HUES64 (cell line): ENCODE data around the gene CALD1.

Source experiments
- H3K27ac ChIP-seq: 2 replicates; pipeline ENCODE4 v1.7.0; 2013; ENCODE audit warnings: low read depth, low read length, inconsistent platforms
- H3K27me3 ChIP-seq: 2 replicates; pipeline ENCODE4 v1.6.1; 2013; ENCODE audit warnings: mild to moderate bottlenecking, low read length; ENCODE audit not compliant: insufficient read depth
- H3K36me3 ChIP-seq: 2 replicates; pipeline ENCODE4 v1.6.1; 2013; ENCODE audit warnings: mild to moderate bottlenecking, low read length; ENCODE audit not compliant: insufficient read depth
- H3K4me1 ChIP-seq: 2 replicates; pipeline ENCODE4 v1.6.1; 2013; ENCODE audit warnings: mild to moderate bottlenecking, low read length, moderate library complexity; ENCODE audit not compliant: insufficient read depth
- H3K4me3 ChIP-seq: 2 replicates; pipeline ENCODE4 v1.5.1; 2013; ENCODE audit warnings: mild to moderate bottlenecking, low read length, moderate library complexity
- H3K9ac ChIP-seq: 2 replicates; pipeline ENCODE4 v1.6.1; 2013; ENCODE audit warnings: mild to moderate bottlenecking, low read depth, low read length
- H3K9me3 ChIP-seq: 2 replicates; pipeline ENCODE4 v1.6.1; 2013; ENCODE audit warnings: low read depth, low read length; ENCODE audit not compliant: insufficient read depth
- WGBS: fragments of 150-250, 120-280 bp; methylation state at CpG from one replicate; pipeline ENCODE4 v1.1.7; 2013; ENCODE audit warnings: missing lambda C conversion rate; 5-methylcytosine and 5-hydroxymethylcytosine counted together

The CALD1 gene

DNA sequence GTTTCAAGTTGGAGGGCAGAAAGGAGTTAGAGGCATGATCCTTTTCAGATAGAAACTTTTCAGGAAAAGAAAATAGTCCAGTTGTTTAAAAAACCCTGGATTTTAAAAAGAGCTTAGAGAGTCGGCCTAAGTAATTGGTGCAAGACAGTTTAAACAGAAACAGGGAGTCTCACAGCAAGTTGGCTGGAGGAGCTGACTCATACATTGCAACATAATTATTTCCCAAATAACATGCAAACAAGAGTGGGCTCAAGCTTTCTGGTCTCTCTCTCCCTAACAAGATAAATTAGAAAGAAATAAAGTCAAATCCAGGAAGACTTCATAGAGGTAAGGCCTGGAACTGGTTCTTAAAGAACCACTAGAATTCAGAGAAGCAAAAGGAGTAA lies 106.5 kb downstream of the CALD1 start:
- Histone ChIP-seq H3K9ac (no peak overlapping the region), H3K27ac (no peak overlapping the region)

DNA sequence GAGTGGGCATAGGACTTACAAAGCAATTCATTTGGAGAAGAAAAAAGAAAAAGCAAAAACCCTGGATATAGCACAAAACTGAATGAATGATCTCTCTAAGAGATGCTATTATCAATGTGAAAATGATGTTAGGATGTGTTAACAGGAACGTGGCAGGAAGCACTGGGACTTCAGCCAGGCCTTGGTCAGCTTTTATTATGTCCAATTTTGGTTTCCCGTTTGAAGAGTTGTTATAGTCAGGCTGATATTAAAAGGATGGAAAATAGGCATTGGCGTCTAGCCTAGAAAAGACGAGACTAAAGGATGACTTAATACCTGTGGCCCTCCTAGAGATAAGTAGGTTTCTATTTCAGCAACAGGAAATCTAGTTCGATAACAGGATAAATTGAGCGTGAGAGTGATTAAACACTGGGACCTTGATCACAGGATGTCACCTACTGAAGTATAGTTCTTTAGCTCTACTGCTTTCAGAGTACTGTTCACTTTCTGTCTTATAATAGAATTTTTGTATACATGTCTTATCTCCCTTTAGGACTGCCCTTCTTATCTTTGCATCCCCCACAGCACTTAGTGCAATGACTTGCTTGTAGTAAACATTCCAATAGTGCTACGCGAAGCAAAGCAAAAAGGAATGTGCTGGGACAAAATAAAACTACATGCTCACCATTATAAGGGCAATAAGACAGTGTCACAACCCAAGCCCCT lies 107.1 kb downstream of the CALD1 start:
- Histone ChIP-seq H3K4me3 (no peak overlapping the region), H3K9me3 (no peaks in the 10 kb centered on the region), H3K9ac (no peak overlapping the region), H3K36me3 (peaks cover 2% of the 10 kb centered on the region; the same call in 1 of the 2 replicates), H3K27me3 (no peaks in the 10 kb centered on the region), H3K27ac (no peak overlapping the region), H3K4me1 (peaks cover 14% of the 10 kb centered on the region)
- WGBS = 90% methylated on average over 8 of the region's 8 CpGs

More for the DNA sequence above, 106.5 kb downstream of the CALD1 start:
- Histone ChIP-seq H3K4me1 (peaks cover 13% of the 10 kb centered on the region), H3K4me3 (no peak overlapping the region), H3K36me3 (peaks cover 2% of the 10 kb centered on the region; the same call in 1 of the 2 replicates), H3K27me3 (no peaks in the 10 kb centered on the region), H3K9me3 (no peaks in the 10 kb centered on the region)
- WGBS = 93% methylated on average over 1 of the region's 1 CpG

DNA sequence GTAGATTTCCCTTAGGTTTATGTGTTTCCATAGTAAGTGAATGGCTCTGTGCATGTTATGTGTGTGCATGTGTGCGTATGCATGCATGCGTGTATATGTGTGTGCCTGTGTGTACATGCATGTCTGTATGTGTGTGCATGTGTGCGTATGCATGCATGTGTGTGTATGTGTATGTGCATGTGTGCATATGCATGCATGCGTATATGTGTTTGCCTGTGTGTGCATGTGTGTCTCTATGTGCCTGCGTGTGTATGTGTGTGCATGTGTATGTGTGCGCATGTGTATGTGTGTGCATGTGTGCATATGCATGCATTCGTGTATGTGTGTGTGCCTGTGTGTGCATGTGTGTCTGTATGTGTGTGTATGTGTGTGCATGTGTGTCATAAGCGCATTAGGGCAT lies 108.1 kb downstream of the CALD1 start:
- H3K27ac ChIP-seq = no peak overlapping the region
- WGBS = 95% methylated on average over 7 of the region's 8 CpGs
- H3K36me3 ChIP-seq = peaks cover 2% of the 10 kb centered on the region; the same call in 1 of the 2 replicates
- no peak overlapping the region for H3K4me3 ChIP-seq
- no peaks in the 10 kb centered on the region for H3K9me3 ChIP-seq
- H3K27me3 ChIP-seq = no peaks in the 10 kb centered on the region
- H3K4me1 ChIP-seq = peaks cover 22% of the 10 kb centered on the region
- no peak overlapping the region for H3K9ac ChIP-seq

- WGBS = 90% methylated on average over 3 of the region's 3 CpGs
- H3K9me3 ChIP-seq = no peaks in the 10 kb centered on the region
- H3K36me3 ChIP-seq = peaks cover 2% of the 10 kb centered on the region; the same call in 1 of the 2 replicates
- no peak overlapping the region for H3K27ac ChIP-seq
- H3K4me1 ChIP-seq = peaks cover 27% of the 10 kb centered on the region
- H3K9ac ChIP-seq = no peak overlapping the region
- H3K27me3 ChIP-seq = no peaks in the 10 kb centered on the region
- H3K4me3 ChIP-seq = no peak overlapping the region
These were observed 108.8 kb downstream of the CALD1 start for GRCh38 chr7:134888141-134888740.

DNA sequence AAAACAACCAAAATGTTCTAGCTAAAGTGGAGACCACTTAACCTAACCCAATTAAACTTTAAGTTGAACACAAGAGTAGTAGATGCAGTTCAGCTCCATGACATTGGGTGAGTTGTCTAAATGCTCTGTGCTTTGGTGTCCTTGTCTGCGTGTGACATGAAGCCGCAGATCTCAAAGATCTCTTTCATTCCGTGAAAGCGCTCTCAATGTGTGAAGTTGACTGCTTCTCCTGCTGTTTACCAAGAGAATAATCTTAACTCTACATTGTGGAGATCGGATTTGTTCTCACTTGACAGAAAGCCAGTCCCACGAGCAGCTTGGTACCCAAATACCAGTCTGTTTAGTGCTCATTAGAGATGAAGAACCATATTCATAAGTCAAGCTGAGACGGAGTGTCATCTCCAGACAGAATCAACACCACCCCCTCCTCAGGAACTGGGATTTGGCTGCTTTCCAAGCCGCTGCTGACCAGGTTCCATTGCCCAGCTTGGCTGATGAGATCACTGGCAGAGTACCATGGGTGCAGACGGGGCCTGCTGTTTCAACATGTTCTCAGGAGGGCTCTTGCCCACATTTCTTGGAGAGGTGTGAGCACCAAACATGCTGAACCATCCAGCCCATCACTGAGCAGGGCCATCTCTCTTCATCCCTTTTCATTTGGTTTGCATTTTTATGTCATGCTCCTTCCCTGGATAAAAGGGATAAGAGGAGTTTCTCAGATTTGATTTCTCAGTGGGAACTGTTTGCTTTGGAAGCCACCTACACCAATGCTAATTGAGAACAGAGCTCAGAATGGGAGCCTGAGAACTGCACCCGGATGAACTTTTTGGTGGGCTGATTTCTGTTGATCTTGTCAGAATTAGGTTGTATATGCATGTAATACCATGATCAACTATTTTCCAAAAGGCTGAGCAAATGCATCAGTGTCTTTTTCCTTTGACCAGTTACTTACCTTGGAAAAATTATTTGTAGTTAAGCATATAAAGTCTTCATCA lies 111.1 kb downstream of the CALD1 start:
- Histone ChIP-seq H3K4me3 (peak overlapping the region; percentile 66), H3K4me1 (peaks cover 26% of the 10 kb centered on the region), H3K9me3 (peaks cover 6% of the 10 kb centered on the region), H3K27ac (no peak overlapping the region), H3K27me3 (no peaks in the 10 kb centered on the region), H3K36me3 (peaks cover 22% of the 10 kb centered on the region; the same call in 1 of the 2 replicates), H3K9ac (no peak overlapping the region)
- WGBS = 88% methylated on average over 10 of the region's 10 CpGs

DNA sequence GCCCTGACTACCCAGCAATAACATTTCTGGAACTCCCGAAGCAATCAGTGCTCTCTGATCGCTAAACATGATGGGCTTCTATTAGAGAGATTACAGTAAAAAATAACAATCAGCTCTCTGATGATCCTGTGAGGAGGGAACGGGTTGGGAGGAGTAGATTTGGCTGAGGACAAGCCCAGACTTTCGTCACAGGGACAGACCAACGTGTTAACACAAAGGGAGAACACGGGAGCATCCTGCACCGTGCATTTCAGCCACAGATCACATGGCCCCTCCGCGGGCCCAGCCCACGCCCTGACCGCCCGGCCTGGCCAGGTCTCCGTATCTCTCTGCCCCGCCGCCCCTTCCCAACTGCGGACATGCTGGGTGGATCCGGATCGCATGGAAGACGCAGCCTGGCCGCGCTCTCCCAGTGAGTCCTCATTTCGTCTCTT lies 111.8 kb downstream of the CALD1 start:
- peaks cover 13% of the 10 kb centered on the region for H3K9me3 ChIP-seq
- H3K27ac ChIP-seq = peak overlapping the region; percentile 57
- no peaks in the 10 kb centered on the region for H3K27me3 ChIP-seq
- 18% methylated on average over 21 of the region's 22 CpGs for WGBS
- peak overlapping the region; percentile 81 for H3K9ac ChIP-seq
- H3K4me3 ChIP-seq = peak overlapping the region; percentile 66
- peaks cover 26% of the 10 kb centered on the region; the same call in 1 of the 2 replicates for H3K36me3 ChIP-seq
- peaks cover 22% of the 10 kb centered on the region for H3K4me1 ChIP-seq

DNA sequence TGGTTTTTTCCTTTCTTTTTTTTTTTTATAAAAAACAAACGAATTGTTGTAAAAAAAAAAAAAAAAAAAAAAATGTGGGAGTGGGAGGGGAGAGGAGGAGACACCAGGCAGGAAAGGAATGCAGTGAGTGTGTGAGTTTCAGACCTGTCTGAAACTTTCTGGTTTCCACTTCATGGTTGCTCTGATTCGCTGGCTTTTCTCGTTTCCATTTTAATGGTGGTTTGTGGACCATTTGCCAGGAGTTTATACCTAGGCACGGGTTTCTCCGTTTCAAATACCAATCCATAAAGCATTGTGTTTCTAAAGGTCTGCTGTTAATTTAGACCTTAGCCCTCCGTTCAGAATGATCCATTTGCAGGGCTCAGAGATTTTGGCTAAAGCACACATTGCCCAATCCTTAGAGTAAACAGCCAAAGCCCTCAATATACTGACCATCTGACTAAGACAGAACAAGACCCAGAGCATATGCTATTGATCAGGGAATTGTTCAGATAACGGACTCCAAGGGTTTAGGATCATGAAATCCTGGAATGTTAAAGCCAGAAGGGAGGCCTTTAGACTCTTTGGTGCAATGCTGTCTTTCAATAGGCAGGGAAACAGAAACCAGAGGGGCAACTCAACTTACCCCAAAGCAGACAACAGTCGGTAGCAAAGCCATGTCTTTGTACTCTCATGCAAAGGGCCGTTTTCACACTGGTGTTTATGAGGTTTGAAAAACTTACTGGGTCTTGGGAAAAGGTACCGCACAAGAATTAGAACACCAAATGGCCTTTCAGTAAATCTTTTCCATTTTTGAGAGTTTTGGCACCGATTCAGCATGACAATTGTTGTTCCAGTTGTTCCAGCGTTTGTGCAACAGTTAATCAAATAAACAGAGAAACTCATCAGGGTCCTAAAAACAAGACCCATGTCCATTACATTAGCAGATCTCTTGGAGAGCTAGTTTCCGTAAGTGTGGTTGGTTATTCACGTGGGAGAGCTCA lies 112.6 kb downstream of the CALD1 start:
- H3K27me3 ChIP-seq = no peaks in the 10 kb centered on the region
- H3K9me3 ChIP-seq = peaks cover 19% of the 10 kb centered on the region
- H3K9ac ChIP-seq = peak overlapping the region; percentile 81
- H3K4me1 ChIP-seq = peaks cover 22% of the 10 kb centered on the region
- H3K36me3 ChIP-seq = peaks cover 26% of the 10 kb centered on the region; the same call in 1 of the 2 replicates
- 59% methylated on average over 14 of the region's 14 CpGs for WGBS
- peak overlapping the region; percentile 68 for H3K27ac ChIP-seq
- H3K4me3 ChIP-seq = peak overlapping the region; percentile 66

DNA sequence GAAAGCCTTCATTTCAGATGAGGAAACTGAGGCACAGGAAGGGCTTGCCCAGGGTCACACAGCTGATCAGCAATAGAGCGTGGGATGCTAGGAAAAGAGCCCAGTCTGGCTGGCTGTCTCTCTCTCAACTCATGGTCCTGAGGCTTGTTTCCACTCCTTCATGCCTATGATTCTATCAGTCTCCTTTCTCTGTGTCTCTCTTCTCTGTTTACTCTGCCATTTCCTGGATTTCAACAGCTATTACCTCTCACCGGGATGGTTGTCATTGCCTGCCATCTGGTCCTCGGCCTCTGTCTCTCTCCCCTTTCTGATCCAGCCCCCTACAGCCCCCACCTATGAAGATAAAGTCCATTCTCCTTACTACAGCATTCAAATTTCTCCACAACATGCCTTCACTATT lies 113.5 kb downstream of the CALD1 start:
- WGBS = 81% methylated on average over 3 of the region's 3 CpGs
- H3K4me3 ChIP-seq = 0 out of 2 replicates have a peak overlapping the region, but pooled peaks have one; percentile 66
- H3K4me1 ChIP-seq = peaks cover 22% of the 10 kb centered on the region
- peaks cover 26% of the 10 kb centered on the region; the same call in 1 of the 2 replicates for H3K36me3 ChIP-seq
- no peak overlapping the region for H3K27ac ChIP-seq
- H3K9me3 ChIP-seq = peaks cover 20% of the 10 kb centered on the region
- H3K9ac ChIP-seq = no peak overlapping the region
- no peaks in the 10 kb centered on the region for H3K27me3 ChIP-seq

DNA sequence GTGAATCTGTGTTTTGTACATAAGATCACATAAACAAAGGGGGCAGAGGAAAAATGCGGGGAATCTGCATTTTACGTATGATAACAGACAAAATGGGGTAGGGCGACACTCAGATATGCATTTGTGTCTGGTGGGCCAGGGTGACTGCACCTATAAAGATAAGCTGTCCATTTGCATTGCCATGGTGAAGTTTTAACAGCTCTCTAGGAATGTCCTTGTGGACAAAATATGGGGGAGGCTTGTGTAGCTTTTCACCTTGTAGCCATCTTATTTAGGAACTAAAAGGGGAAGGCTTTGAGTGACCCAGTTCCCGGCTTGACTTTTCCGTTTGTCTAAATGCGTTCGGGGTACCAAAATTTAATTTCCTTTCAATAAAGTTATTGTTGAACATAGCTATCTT lies 114.5 kb downstream of the CALD1 start:
- Histone ChIP-seq H3K9me3 (peaks cover 20% of the 10 kb centered on the region), H3K27ac (no peak overlapping the region), H3K4me1 (peaks cover 24% of the 10 kb centered on the region), H3K9ac (no peak overlapping the region), H3K36me3 (peaks cover 24% of the 10 kb centered on the region; the same call in 1 of the 2 replicates), H3K27me3 (no peaks in the 10 kb centered on the region), H3K4me3 (no peak overlapping the region)
- 92% methylated on average over 7 of the region's 7 CpGs for WGBS

GRCh38 chr7:134894928-134895327 lies 115.5 kb downstream of the CALD1 start:
- H3K9me3 ChIP-seq = peaks cover 20% of the 10 kb centered on the region
- no peak overlapping the region for H3K9ac ChIP-seq
- H3K4me1 ChIP-seq = peaks cover 32% of the 10 kb centered on the region
- no peak overlapping the region for H3K4me3 ChIP-seq
- H3K27me3 ChIP-seq = no peaks in the 10 kb centered on the region
- no peak overlapping the region for H3K27ac ChIP-seq
- H3K36me3 ChIP-seq = peaks cover 24% of the 10 kb centered on the region; the same call in 1 of the 2 replicates
- WGBS = 100% methylated on average over 1 of the region's 1 CpG
